Activated CD4-positive, alpha-beta T cell treated with anti-CD3 and anti-CD28 coated beads, Interleukin-2, amount 50 U/mL, for 1 hour (primary cell): ENCODE results near the gene RRP12.
"Not testable (repeated sequence)": the region's sequence is repeated elsewhere in the genome, so short reads cannot be mapped to it uniquely, and the experiment has no call there.

ENCODE experiments used
- DNase-seq: peaks from one replicate; pipeline ENCODE4 v3.0.0-alpha.2; 2020

Gene RRP12, protein sequence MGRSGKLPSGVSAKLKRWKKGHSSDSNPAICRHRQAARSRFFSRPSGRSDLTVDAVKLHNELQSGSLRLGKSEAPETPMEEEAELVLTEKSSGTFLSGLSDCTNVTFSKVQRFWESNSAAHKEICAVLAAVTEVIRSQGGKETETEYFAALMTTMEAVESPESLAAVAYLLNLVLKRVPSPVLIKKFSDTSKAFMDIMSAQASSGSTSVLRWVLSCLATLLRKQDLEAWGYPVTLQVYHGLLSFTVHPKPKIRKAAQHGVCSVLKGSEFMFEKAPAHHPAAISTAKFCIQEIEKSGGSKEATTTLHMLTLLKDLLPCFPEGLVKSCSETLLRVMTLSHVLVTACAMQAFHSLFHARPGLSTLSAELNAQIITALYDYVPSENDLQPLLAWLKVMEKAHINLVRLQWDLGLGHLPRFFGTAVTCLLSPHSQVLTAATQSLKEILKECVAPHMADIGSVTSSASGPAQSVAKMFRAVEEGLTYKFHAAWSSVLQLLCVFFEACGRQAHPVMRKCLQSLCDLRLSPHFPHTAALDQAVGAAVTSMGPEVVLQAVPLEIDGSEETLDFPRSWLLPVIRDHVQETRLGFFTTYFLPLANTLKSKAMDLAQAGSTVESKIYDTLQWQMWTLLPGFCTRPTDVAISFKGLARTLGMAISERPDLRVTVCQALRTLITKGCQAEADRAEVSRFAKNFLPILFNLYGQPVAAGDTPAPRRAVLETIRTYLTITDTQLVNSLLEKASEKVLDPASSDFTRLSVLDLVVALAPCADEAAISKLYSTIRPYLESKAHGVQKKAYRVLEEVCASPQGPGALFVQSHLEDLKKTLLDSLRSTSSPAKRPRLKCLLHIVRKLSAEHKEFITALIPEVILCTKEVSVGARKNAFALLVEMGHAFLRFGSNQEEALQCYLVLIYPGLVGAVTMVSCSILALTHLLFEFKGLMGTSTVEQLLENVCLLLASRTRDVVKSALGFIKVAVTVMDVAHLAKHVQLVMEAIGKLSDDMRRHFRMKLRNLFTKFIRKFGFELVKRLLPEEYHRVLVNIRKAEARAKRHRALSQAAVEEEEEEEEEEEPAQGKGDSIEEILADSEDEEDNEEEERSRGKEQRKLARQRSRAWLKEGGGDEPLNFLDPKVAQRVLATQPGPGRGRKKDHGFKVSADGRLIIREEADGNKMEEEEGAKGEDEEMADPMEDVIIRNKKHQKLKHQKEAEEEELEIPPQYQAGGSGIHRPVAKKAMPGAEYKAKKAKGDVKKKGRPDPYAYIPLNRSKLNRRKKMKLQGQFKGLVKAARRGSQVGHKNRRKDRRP (N-terminal part only)

DNA sequence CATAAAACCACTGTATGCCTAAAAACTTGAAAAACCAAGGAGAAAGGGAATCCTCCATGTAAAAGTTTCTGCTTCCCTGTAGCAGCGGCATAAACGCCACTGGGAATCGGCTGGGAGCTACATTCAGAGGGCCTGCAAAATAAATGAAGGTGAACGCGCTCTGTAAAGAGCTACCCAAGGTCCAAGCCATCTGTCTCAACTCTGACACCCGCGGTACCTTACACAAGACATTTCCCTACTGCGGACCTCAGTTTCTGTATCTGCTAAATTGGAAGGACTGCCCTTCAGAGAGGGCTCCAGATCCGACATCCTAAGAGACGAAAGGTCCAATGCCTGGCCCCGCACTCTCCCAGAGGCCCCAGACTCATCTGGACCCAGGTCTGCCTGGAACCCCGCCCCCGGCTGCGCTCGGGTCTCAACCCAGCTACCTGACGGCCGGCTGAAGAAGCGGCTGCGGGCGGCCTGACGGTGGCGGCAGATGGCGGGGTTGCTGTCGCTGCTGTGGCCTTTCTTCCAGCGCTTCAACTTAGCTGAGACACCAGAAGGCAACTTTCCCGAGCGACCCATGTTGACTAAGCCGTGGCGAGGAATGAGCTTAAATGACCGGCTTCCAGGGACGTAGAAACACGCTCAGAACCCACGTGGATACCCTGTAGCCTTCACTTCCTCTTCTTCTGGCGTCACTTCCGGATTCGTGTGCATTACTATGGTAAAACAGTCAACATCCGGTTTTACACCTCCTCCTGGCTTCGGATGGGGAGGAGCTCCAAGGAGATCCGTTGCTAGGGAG lies at the start of gene RRP12:
TSS of gene RRP12 (minus strand) at position 676 of the 790 bp plus-strand sequence. CDS start at position 567, 109 bp downstream.
- peak; percentile 72 for DNase-seq

DNA sequence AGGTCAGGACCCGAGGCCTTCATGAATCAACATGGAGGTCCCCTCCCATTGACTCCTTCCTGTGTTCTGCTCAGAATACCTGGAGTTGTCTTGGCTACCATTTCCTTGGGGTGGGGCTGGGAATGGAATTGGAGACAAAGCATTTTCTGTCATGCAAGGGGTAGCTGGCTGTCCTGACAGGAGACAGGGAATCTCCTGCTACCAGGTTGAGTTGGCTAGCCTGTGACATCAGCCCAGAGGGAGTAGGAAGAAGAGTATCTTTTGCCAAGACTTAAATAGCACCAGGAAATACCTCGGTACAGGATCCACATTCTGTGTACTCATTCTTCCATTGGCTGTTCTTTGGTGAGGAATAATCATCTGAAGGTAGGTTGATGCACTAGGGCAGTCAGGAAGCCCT lies 49.7 kb upstream of the RRP12 start:
- no peak for DNase-seq

DNA sequence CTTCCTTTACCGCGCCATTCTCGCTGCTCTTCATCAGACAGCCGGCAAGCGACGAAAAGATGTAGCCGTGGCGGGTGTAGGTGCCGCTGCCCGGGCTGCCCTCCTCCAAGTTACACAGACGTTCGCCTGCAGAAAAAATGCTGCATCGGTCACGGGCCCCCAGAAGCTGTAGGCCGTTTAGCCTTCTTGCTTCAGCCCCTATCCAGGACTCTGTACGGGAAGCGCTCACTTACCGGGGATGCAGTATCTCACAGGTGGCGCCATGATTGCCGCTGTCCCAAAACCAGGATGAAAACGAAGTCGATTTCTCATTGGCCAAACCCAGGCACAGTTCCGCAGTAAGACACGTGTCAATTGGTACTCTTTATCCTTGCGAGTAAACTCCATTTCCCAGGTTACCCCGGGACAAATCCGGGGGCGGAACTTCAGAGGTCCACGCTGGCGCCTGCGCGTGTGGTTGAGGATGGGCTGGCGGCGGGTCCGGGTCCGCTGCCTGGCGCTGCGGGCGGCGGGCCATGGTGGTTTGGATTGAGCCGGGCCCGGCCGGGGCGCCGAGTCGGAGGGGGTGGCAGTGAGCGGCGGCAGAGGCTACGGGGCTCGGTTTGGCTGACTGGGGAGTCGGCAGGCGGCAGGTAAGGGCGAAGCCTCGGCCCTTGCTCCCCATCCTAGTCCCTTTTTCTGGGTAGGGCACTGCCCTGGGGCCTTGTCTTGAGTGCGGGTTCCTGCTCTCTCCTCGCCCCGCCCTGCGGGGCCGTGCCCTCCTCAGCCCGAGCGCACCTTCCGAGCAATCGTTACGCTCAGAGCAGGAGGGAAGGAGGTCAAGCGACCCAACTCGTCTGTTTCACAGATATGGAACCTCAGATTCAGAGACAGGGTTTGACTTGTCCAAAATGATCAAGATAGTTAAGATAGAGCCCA lies 44.8 kb upstream of the RRP12 start, which contains the start of the genes EXOSC1 and ZDHHC16:
TSS of gene EXOSC1 (minus strand) at position 285 of the 918 bp plus-strand sequence. CDS start at position 264, 21 bp downstream.
TSS of gene ZDHHC16 (plus strand) at position 454 of the 918 bp plus-strand sequence. CDS start 5,501 bp downstream, outside the sequence.
- peak; percentile 85 for DNase-seq

DNA sequence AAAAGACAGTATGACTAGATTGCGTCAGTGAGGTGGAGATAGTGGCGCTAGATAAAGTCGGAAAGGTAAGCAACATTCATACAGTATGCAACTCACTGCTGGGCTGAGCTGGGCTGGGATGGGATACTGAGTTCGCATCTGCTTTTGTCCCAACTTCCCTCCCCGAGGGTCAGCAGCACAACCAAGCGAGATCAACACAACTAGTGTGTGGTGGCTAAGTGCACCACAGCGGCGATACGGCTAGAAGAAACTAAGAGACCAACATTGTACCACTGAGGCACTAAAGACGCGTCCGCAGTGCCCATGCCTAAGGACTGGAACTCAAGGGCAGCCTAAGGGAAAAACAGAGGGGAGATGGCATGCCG lies 44.2 kb upstream of the RRP12 start:
- no peak for DNase-seq

DNA sequence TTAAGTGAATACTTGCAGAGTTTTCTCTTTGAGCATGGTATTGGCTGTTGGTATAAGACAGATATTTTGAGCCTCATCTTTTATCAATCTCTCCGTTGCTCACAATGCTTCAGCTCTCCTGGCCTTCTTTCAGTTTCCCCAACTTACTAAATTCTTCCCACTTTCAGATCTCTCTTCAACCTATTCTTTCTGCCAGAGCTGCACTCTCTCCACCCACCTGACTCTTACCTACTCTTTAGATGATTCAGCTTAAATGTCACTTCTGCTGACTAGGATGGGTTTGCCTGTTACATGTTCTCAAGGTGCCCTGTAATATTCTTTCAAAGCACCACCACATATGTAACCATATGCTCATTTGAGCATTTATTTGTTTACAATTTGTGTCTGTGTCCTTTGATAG lies 43.1 kb upstream of the RRP12 start:
- no peak for DNase-seq

DNA sequence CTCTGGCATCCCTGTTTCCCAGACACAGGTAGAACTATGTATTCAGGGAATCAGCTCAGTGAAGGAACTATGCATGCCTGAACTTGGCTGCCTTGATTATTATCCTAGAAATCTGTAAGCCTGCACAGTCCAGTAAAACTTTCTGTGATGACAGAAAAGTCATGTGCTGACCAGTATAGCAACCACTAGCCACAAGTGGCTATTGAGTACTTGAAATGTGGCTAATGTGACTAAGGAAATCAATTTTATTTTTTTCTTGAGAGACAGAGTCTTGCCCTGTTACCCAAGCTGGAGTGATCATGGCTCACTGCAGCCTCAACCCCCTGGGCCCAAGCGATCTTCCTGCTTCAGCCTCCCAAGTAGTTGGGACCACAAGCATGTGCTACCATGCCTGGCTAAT lies 41.1 kb upstream of the RRP12 start:
- DNase-seq, result no peak

DNA sequence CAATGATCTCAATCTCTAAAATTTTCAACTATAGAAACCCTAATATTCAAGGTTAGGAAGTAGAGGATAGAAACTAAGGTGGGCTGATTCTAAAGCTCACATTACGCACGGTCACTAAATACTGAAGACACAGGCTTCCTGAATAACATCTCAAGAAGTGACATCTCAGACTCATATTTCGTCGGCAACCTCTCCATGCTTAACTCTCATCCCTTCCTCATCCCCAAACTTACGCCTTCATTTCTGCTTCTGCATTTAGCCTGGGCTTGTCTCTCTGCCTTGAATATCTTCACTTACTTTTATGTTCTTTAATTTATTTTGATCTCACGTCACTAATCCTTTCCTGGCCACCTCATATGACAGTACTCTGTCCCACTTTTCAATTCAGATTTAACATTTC lies 34.1 kb upstream of the RRP12 start:
- DNase-seq, result no peak

DNA sequence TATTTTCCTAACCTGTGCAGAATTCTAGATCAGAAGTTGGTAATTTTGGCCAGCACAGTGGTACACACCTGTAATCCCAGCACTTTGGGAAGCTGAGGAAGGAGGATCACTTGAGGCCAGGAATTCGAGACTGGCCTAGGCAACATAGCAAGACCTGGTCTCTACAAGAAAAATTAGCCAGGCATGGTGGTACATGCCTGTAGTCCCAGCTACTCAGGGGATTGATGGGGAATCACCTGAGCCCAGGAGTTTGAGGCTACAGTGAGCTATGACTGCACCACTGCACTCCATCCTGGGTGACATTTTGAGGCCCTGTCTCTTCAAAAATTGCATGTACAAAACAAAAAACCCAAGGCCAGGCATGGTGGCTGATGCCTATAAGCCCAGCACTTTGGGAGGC lies 33.4 kb upstream of the RRP12 start:
- DNase-seq, result no peak

DNA sequence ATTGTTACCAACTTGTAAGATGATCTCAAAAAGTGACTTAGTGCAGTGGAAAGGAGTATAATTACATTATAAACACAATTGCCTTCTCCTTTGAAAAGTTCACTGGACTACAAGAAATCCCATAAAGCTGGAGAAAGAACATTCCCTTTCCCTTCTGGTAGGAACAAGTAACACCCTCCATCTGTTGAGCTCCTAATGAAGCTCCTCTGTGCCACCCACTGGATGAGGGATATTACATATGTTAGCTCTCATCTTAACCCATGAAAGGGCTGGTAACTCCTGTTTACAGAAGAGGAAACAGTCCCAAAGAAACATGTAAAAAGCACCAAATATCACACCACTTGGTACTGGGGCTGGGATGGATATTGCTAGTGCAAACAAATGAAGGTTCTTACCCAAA lies 32.9 kb upstream of the RRP12 start:
- DNase-seq, result no peak

DNA sequence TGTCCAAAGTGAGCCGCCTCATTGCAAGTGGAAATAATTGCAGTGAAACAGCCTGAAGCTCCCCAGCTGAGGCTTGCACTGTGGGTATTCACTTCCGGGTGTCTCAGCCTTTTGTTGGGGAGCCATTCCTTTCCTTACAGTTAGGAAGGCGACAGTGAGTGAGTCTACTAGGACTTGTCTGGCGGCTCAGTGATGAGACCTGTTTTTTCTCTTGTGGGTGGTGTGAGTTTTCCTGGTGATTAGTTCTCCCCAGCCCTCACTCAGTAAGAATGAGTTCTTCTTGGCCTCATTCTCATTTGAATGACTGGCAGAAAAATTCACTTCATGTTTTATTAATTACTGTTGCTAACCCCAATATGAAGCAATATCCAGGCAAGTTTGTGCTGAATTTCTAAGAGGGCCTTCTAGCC lies 27.4 kb upstream of the RRP12 start:
- DNase-seq, result peak; percentile 27

DNA sequence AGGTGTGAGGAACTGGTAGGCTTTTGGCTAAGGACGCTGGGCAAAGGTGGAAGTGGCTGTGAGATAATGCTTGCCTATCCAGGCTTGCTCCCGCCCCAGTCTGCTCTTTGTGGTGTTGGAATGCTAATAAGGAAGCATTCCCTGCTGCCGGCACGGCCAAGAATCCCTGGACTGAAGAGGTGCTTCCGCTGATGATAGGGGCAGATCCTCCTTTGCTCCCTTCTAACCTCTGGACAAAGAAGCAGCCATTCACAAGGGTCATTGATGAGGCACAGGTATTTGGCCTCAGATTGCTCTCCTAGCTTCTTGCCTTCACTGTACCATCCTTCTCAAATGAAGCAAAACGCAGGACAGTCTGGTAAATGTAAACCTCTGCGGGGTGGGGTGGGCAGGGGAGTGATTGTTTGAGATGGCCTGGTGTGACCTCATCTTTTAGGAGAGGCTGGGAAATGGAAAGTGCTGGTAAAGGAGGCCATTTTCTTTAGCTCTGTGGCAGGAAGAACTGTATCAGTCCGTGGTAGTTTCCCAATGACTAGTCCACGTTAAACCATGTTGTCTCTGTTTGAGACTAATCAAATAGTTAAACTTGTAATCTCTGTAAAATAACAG lies 26.5 kb upstream of the RRP12 start:
- DNase-seq, result no peak

DNA sequence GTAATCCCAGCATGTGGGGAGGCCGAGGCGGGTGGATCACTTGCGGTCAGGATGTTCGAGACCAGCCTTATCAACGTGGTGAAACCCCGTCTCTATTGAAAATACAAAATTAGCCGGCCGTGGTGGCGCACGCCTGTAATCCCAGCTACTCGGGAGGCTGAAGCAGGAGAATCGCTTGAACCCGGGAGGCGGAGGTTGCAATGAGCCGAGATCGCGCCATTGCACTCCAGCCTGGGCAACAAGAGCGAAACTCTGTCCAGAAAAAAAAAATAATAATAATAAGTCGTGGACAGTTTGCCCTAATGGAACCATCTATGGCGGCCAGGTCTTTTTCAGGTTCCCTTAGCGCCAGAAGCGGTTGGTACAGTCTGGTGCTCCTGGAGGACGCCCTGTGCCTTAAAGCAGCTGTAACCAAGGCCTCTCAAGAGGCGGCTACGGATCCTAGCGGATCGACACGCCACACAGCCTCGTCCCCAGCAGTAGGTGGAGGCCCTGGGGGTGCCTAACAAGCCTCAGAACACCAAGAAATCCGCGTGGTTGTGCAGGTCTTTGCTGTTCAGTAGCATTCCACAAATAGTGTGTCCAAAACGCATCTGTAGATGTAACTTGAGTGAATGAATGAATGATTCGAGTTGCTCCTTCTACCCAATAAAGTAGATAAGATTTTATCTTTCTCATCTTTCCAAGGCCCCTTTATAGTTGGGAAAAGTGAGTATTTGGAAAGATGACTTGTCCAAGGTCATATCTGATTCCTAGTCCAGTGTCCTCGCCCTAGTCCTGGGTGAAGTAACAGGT lies 25.8 kb upstream of the RRP12 start:
- DNase-seq, result no peak

DNA sequence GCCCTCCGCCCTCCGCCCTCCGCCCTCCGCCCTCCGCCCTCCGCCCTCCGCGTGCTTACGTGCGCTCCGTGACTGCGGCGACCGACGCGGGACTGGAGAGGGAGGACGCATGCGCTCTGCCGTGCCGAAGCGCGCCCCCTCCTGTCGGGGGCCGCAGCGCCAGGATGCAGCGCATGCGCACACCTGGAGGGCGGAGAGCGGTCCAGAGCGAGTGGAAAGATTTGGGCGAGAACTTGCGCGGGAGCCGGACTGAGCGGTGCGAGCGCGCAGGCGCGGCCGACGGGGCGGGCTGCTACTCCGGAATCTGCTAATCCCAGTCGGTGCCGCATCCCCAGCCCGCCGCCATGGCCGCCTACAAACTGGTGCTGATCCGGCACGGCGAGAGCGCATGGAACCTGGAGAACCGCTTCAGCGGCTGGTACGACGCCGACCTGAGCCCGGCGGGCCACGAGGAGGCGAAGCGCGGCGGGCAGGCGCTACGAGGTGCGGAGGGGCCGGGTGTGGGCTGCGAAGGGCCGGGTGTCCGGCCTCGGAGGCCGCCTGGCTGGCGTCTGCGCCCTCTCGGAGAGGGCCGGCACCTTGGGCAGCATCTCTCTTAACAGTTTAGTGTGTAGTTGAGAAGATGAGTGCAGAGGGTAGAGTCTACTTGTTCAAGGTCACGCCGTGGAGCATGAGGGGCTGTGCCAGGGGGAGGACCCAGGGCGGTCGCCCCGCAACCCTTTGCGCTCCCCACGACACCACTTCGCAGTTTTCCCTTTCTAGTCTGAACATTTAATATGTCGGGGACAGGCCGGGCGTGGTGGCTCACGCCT lies 25.0 kb upstream of the RRP12 start, which contains the start of gene PGAM1:
TSS of gene PGAM1 (plus strand) at position 228 of the 812 bp plus-strand sequence. CDS start at position 345, 117 bp downstream.
- DNase-seq, result peak; percentile 93

DNA sequence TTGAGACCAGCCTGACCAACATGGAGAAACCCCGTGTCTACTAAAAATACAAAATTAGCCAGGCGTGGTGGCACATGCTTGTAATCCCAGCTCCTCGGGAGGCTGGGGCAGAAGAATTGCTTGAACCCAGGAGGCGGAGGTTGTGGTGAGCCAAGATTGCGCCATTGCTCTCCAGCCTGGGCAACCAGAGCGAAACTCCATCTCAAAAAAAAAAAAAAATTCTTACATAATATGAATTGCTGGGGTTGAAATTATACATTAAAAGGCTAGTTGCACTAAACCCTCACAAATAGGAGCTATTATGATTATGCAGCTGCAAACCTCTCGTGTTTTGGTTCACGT lies 22.6 kb upstream of the RRP12 start:
- not testable (repeated sequence) for DNase-seq

DNA sequence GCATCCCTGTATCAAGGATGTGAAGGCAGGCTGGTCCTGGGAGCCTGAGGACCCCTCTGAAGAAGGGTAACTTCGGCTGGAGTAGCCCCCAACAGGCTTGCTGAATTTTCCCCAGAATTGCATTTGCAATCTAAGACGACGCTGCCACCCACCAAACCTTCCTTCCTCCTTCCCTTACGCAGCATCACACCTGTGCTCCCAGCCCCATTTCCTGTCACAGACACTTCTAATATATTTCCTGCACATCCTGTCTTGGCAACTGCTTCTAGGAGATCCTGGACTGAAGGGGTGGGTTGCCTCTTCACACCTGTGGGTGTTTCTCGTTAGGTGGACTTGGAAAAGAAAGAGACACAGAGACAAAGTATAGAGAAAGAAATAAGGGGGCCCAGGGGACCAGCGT lies 15.4 kb upstream of the RRP12 start:
- DNase-seq, result no peak

DNA sequence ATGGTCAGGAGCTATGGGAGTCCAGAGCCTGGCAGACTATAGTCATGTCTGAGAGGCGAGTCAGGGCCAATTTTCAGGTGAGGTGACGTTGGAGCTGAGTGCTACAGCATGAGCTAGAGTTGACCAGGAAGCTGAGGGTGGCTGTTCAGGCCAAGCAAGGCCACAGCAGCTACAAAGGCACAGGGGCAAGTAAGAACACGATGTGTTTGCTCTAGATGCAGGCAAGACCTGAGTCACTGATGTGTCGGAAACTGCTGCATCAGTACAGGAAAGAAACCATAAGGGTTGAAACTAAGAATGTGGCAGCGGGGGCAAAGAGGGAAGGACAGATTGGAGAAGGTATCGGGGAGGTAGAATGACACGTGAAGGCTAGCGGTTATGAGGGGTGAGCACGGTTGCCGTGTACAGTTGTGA lies 11.8 kb upstream of the RRP12 start:
- DNase-seq, result no peak

DNA sequence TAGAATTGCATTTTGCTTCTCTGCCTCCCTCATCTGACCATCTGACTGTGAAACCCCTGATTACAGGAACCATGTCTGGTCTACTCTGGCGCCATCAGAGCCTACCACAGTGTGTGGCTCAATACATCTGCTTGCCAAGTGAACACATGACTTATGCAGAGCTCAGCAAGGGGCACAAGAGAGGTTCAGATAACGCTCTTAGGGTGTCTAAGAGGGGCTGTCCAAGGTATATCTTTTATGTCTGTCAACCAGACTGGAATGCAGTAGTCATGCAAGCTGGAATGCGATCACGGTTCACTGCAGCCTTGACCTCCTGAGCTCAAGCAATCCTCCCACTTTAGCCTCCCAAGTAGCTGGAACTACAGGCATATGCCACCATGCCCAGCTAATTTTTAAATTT lies 10.3 kb upstream of the RRP12 start:
- DNase-seq, result no peak

DNA sequence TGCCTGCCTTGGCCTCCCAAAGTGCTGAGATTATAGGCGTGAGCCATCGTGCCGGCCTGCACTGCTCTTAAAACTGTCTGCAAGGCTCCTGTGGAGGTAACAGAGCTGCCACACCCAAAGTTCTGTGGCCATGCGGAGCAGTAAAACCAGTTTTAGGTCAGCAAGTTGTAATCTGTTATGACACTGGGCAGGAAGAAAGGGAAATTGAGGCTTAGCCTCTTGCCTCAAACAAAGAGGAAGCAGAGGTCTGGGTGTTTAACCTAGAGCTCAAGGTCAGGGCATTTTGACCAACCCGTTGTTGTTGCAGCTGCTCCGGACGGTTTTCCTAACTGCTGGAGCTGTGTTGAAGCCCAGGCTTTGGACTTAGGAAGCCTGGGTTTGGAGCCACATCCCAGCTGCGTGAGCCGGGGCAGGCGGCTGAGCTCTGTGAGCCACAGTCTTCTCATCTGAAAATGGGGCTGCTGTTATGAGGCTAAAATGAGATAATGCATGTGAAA lies 7.4 kb upstream of the RRP12 start:
- no peak for DNase-seq

DNA sequence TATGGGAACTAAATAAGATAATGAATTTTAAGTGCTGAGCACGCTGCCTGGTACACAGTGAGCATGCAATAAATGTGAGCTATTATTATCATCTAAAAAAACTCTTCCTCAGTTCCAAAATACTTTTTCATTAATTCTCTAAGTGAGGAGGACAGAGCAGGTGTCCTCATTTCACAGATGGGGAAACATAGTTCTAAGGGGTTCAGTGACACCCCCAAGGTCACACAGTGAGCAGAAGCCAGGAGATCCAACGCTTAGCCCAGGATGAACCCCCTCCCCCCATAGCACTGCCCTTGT lies 6.8 kb upstream of the RRP12 start:
- DNase-seq, result no peak
